A673 (cell line): ENCODE data around the gene EIF1. TPM values are rescaled to one million over a fixed set of nuclear protein-coding genes. Genes with fewer than 3 reads are reported as not detected.

Experiments
- BruUV-seq: library from RNA; stranded (reverse); fragments of 400-500 nt; replicated peaks from 2 replicates; lab custom pipeline; 2021; lab: Mats Ljungman, UMichigan
- CTCF ChIA-PET: fragments of 300-600 bp; sonication (Branson Sonifier 250); formaldehyde crosslinking; loops from one replicate; lab custom pipeline; 2022; ENCODE audit warnings: antibody characterized with exemption; lab: Charles Lee
- POLR2A ChIA-PET: fragments of 300-600 bp; sonication (Branson Sonifier 250); formaldehyde crosslinking; loops from one replicate; lab custom pipeline; 2022; ENCODE audit warnings: antibody characterized with exemption; ENCODE audit not compliant: low non-redundant PET; lab: Charles Lee
- DNase-seq: peaks from one replicate; pipeline ENCODE4 v3.0.0-alpha.2; 2015; ENCODE audit warnings: low spot score
- H3K27ac ChIP-seq: fragments of 200-600 bp; sonication (generic); 2 replicates; pipeline ENCODE4 v1.5.1; 2016; ENCODE audit warnings: mixed run types, low read depth, mild to moderate bottlenecking, mixed read lengths, antibody characterized with exemption, low read length; ENCODE audit not compliant: poor library complexity, severe bottlenecking
- H3K27me3 ChIP-seq: fragments of 200-600 bp; sonication (generic); replicated peaks from 2 replicates; pipeline ENCODE4 v1.6.1; 2017; ENCODE audit warnings: mixed run types, low read depth, mild to moderate bottlenecking, mixed read lengths, antibody characterized with exemption, low read length; ENCODE audit not compliant: insufficient read depth, poor library complexity
- H3K36me3 ChIP-seq: fragments of 200-600 bp; sonication (generic); 2 replicates; pipeline ENCODE4 v1.6.1; 2016; ENCODE audit warnings: mixed run types, mild to moderate bottlenecking, mixed read lengths, antibody characterized with exemption, low read length; ENCODE audit not compliant: insufficient read depth, poor library complexity, severe bottlenecking
- H3K4me1 ChIP-seq: fragments of 200-600 bp; sonication (generic); 2 replicates; pipeline ENCODE4 v1.6.1; 2017; ENCODE audit warnings: mixed run types, mild to moderate bottlenecking, mixed read lengths, antibody characterized with exemption, low read length; ENCODE audit not compliant: insufficient read depth, poor library complexity, severe bottlenecking
- H3K4me3 ChIP-seq: fragments of 200-600 bp; sonication (generic); 2 replicates; pipeline ENCODE4 v1.5.1; 2016; ENCODE audit warnings: low read depth, mixed run types, mild to moderate bottlenecking, mixed read lengths, low read length; ENCODE audit not compliant: poor library complexity, severe bottlenecking
- H3K9me3 ChIP-seq: fragments of 200-600 bp; sonication (generic); 2 replicates; pipeline ENCODE4 v1.6.1; 2016; ENCODE audit warnings: mixed run types, low read depth, mild to moderate bottlenecking, mixed read lengths, antibody characterized with exemption, low read length; ENCODE audit not compliant: poor library complexity, severe bottlenecking
- CTCF ChIP-seq: fragments of 300-800, 200-600 bp; sonication (generic); conservative IDR thresholded peaks from 2 replicates; pipeline ENCODE4 v1.5.1; 2017; ENCODE audit warnings: low read depth, mild to moderate bottlenecking, antibody characterized with exemption, low read length, moderate library complexity, mixed read lengths
- EZH2 ChIP-seq: fragments of 200-600 bp; sonication (generic); IDR thresholded peaks from 2 replicates; pipeline ENCODE4 v1.6.1; 2017; ENCODE audit warnings: borderline replicate concordance, low read depth, mild to moderate bottlenecking, mixed read lengths, antibody characterized with exemption, low read length; ENCODE audit not compliant: poor library complexity, severe bottlenecking
- intact Hi-C: fragments of 100-400 bp; cut with micrococcal nuclease; formaldehyde crosslinking; loops from one replicate; pipeline ENCODE4 v1.10.0; 2022; ENCODE audit not compliant: unreplicated experiment
- total RNA-seq: library from RNA; stranded (reverse); gene quantifications from 2 replicates; pipeline ENCODE4 v1.2.3, GENCODE V29; 2021

The EIF1 gene
- total RNA-seq, 1 experiment from 2014 or later = 524 TPM

- peak overlapping the region; percentile 86 for H3K4me3 ChIP-seq
- CTCF ChIA-PET = no interaction called here
- no peak for DNase-seq
- no peaks in the 10 kb centered on the region for H3K27me3 ChIP-seq
- no peaks in the 10 kb centered on the region for H3K9me3 ChIP-seq
- H3K4me1 ChIP-seq = peaks cover 13% of the 10 kb centered on the region
- TF ChIP-seq EZH2 = no peak
- TF ChIP-seq CTCF = no peak
- intact Hi-C loops = no loop called here
- POLR2A ChIA-PET = interaction anchor here (0.5 kb wide), 1 partner anchor 1411 kb away, joined by 10 read pairs; no protein-coding TSS in a partner anchor
- H3K36me3 ChIP-seq = peaks cover 41% of the 10 kb centered on the region
- no TSS peak for BruUV-seq
- peak overlapping the region; percentile 100 for H3K27ac ChIP-seq
Measured at GRCh38 chr17:41690497-41690896, 1.8 kb downstream of the EIF1 start.

DNA sequence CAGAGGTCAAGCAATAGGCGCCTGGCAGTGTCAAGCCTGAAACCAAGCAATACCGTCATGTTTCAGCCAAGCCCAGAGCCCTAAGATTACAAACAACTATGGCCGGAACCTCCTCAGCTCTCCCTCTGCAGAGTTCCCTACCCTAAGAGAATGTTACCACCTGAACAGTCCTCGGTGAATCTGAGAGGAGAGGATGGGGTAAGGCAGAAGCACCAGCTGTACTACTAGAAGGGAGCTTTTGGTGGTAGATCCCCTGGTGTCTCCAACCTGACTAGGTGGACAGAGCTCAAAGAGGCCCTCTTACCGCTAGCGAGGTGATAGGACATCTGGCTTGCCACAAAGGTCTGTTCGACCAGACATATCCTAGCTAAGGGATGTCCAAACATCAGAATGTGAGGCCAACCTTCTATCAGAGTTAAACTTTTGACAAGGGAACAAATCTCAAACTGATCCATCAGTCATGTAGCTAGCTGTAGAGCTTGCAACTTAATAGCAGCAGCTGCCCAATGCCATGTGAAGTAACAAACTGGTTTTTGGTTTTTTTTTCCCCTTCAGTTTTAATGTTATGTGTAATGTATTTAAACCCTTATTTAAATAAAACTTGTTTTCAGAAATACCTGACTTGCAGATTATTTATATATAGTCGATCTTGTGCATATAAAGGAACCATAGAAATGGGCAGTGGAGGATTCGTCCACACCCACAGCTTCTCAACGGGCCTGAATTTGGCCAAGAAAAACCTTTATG is 2.5 kb downstream of the EIF1 start:
- Histone ChIP-seq H3K36me3 (peaks cover 41% of the 10 kb centered on the region), H3K4me1 (peaks cover 13% of the 10 kb centered on the region), H3K9me3 (no peaks in the 10 kb centered on the region), H3K27ac (no peak overlapping the region), H3K27me3 (no peaks in the 10 kb centered on the region), H3K4me3 (no peak overlapping the region)
- TF ChIP-seq EZH2 (no peak), CTCF (no peak)
- no peak for DNase-seq
- BruUV-seq = no TSS peak
- POLR2A ChIA-PET = interaction anchor here (0.5 to 1.3 kb wide), 2 partner anchors 239 to 1412 kb away, joined by 5 to 10 read pairs; partner anchors contain the start of gene ODAD4
- intact Hi-C loops = no loop called here
- CTCF ChIA-PET = no interaction called here

- TF ChIP-seq CTCF (no peak), EZH2 (no peak)
- ChIA-PET CTCF (no interaction called here), POLR2A (interaction anchor here (0.6 to 1.3 kb wide), 3 partner anchors 238 to 1133 kb away, joined by 4 to 6 read pairs (median 5); partner anchors contain the start of gene ODAD4)
- no peaks in the 10 kb centered on the region for H3K27me3 ChIP-seq
- no peaks in the 10 kb centered on the region for H3K9me3 ChIP-seq
- no peak overlapping the region for H3K4me3 ChIP-seq
- peaks cover 41% of the 10 kb centered on the region for H3K36me3 ChIP-seq
- no TSS peak for BruUV-seq
- no peak overlapping the region for H3K27ac ChIP-seq
- intact Hi-C loops = no loop called here
- H3K4me1 ChIP-seq = peaks cover 13% of the 10 kb centered on the region
- DNase-seq = no peak
Measured at GRCh38 chr17:41692722-41693521, 4.2 kb downstream of the EIF1 start.
